H1 (cell line): ENCODE measurements around the gene CADM2. TPM values are rescaled to one million over a fixed set of nuclear protein-coding genes. Genes with fewer than 3 reads are reported as not detected.

Experiments used
- CTCF ChIA-PET: fragments of 300-600 bp; sonication (Branson Sonifier 250); formaldehyde crosslinking; loops from one replicate; lab custom pipeline; 2021; ENCODE audit not compliant: partially characterized antibody; lab: Charles Lee
- POLR2A ChIA-PET: fragments of 300-600 bp; sonication (Branson Sonifier 250); formaldehyde crosslinking; loops from one replicate; lab custom pipeline; 2021; ENCODE audit warnings: inconsistent platforms; ENCODE audit not compliant: partially characterized antibody; lab: Charles Lee
- DNase-seq, 2 experiments: peaks; one replicate each; pipeline versions ENCODE4 v3.0.0 to v3.0.0-alpha.2; 2010 to 2022; ENCODE audit warnings: low spot score in 2 of 2, low read depth in 1 of 2, mixed read lengths in 1 of 2
- FAIRE-seq: peaks from 2 replicates; lab custom pipeline; 2011; peaks lifted over from hg19 to GRCh38; lab: Jason Lieb, UNC
- H2AFZ ChIP-seq: 2 replicates; pipeline ENCODE4 v1.8.1; 2012; ENCODE audit warnings: low read length, inconsistent platforms
- H2AK5ac ChIP-seq: 2 replicates; pipeline ENCODE4 v1.6.1; 2013; ENCODE audit warnings: low read depth, low read length
- H2BK120ac ChIP-seq: replicated peaks from 2 replicates; pipeline ENCODE3; 2013; ENCODE audit warnings: low read depth, low read length, inconsistent platforms
- H2BK12ac ChIP-seq: 2 replicates; pipeline ENCODE4 v1.6.1; 2013; ENCODE audit warnings: low read depth, low read length
- H2BK15ac ChIP-seq: 2 replicates; pipeline ENCODE4 v1.6.1; 2013; ENCODE audit warnings: low read length
- H2BK20ac ChIP-seq: 2 replicates; pipeline ENCODE4 v1.6.1; 2013; ENCODE audit warnings: low read length
- H2BK5ac ChIP-seq: 2 replicates; pipeline ENCODE4 v1.6.1; 2013; ENCODE audit warnings: low read depth, low read length
- H3K14ac ChIP-seq: 2 replicates; pipeline ENCODE4 v1.6.1; 2013; ENCODE audit warnings: inconsistent platforms; ENCODE audit not compliant: insufficient read length
- H3K18ac ChIP-seq: 2 replicates; pipeline ENCODE4 v1.6.1; 2013; ENCODE audit warnings: low read length; ENCODE audit errors: extremely low read depth
- H3K23ac ChIP-seq: 2 replicates; pipeline ENCODE4 v1.6.1; 2013; ENCODE audit warnings: inconsistent platforms; ENCODE audit not compliant: insufficient read length
- H3K23me2 ChIP-seq: 2 replicates; pipeline ENCODE4 v1.6.1; 2013; ENCODE audit warnings: low read depth, low read length
- H3K27ac ChIP-seq: 2 replicates; pipeline ENCODE4 v1.6.1; 2011; ENCODE audit warnings: low read depth, low read length, inconsistent platforms
- H3K27me3 ChIP-seq, 4 experiments: replicated peaks in 1 of 4; 1 replicate in 1 of 4; 2 replicates in 3 of 4; pipeline versions ENCODE4 v1.6.1 to v1.8.1; 2011 to 2013; ENCODE audit warnings: low read length in 3 of 4, mild to moderate bottlenecking in 3 of 4, inconsistent platforms in 2 of 4, mixed read lengths in 2 of 4, moderate library complexity in 1 of 4; ENCODE audit not compliant: control insufficient read depth in 3 of 4, insufficient read depth in 3 of 4; ENCODE audit errors: extremely low read depth in 1 of 4
- H3K36me3 ChIP-seq, 4 experiments: 2 replicates each; pipeline versions ENCODE4 v1.6.1 to v1.8.1; 2011 to 2013; ENCODE audit warnings: mild to moderate bottlenecking in 4 of 4, low read length in 3 of 4, moderate library complexity in 2 of 4, control low read depth in 1 of 4, inconsistent platforms in 1 of 4; ENCODE audit not compliant: insufficient read depth in 4 of 4, control insufficient read depth in 2 of 4
- H3K4ac ChIP-seq: replicated peaks from 2 replicates; pipeline ENCODE3; 2013; ENCODE audit warnings: low read length, low read depth, mixed read lengths, inconsistent platforms; ENCODE audit not compliant: insufficient read length
- H3K4me1 ChIP-seq, 4 experiments: replicated peaks in 1 of 4; 1 replicate in 1 of 4; 2 replicates in 3 of 4; pipeline versions ENCODE4 v1.6.1 to v1.8.1; 2011 to 2013; ENCODE audit warnings: low read length in 3 of 4, inconsistent platforms in 2 of 4, mixed read lengths in 1 of 4; ENCODE audit not compliant: insufficient read depth in 4 of 4, control insufficient read depth in 3 of 4
- H3K4me2 ChIP-seq, 2 experiments: 2 replicates each; pipeline versions ENCODE4 v1.6.1 to v1.8.1; 2011 to 2013; ENCODE audit warnings: low read depth in 2 of 2, low read length in 2 of 2, control low read depth in 1 of 2, inconsistent platforms in 1 of 2, mild to moderate bottlenecking in 1 of 2; ENCODE audit not compliant: insufficient read depth in 1 of 2
- H3K4me3 ChIP-seq, 4 experiments: fragments of 200-600, 300-600 bp in 1 of 4; sonication (generic), shearing (Covaris generic), sonication (Bioruptor Twin) in 1 of 4; 2 replicates each; pipeline versions ENCODE4 v1.5.1 to v1.8.1; 2011 to 2016; ENCODE audit warnings: low read length in 4 of 4, low read depth in 3 of 4, control low read depth in 2 of 4, inconsistent platforms in 2 of 4, mild to moderate bottlenecking in 2 of 4, mixed read lengths in 1 of 4, moderate library complexity in 1 of 4; ENCODE audit not compliant: insufficient read depth in 2 of 4; ENCODE audit errors: extremely low read depth in 1 of 4
- H3K56ac ChIP-seq: replicated peaks from 2 replicates; pipeline ENCODE3; 2013; ENCODE audit warnings: low read depth, mild to moderate bottlenecking, mixed read lengths, low read length, inconsistent platforms; ENCODE audit not compliant: insufficient read length
- H3K79me1 ChIP-seq: 2 replicates; pipeline ENCODE4 v1.6.1; 2013; ENCODE audit warnings: low read depth, low read length, control low read depth
- H3K79me2 ChIP-seq, 2 experiments: 2 replicates each; pipeline versions ENCODE4 v1.6.1 to v1.8.1; 2012 to 2013; ENCODE audit warnings: low read length in 2 of 2, mild to moderate bottlenecking in 2 of 2, inconsistent platforms in 1 of 2; ENCODE audit not compliant: insufficient read depth in 2 of 2, control insufficient read depth in 1 of 2
- H3K9ac ChIP-seq, 4 experiments: replicated peaks in 1 of 4; 1 replicate in 1 of 4; 2 replicates in 3 of 4; pipeline versions ENCODE4 v1.6.1 to v1.8.1; 2011 to 2013; ENCODE audit warnings: low read depth in 3 of 4, low read length in 3 of 4, control low read depth in 2 of 4, mild to moderate bottlenecking in 2 of 4, moderate library complexity in 2 of 4, inconsistent platforms in 1 of 4; ENCODE audit errors: extremely low read depth in 1 of 4
- H3K9me3 ChIP-seq, 2 experiments: 2 replicates each; pipeline versions ENCODE4 v1.6.1 to v1.8.1; 2012 to 2013; ENCODE audit warnings: mild to moderate bottlenecking in 2 of 2, moderate library complexity in 2 of 2, control low read depth in 1 of 2, inconsistent platforms in 1 of 2, low read depth in 1 of 2, low read length in 1 of 2, mixed read lengths in 1 of 2; ENCODE audit not compliant: insufficient read depth in 2 of 2
- H4K20me1 ChIP-seq, 2 experiments: replicated peaks in 1 of 2; 2 replicates each; pipeline versions ENCODE3 to v1.8.1; 2011 to 2013; ENCODE audit warnings: inconsistent platforms in 2 of 2, low read length in 2 of 2, mild to moderate bottlenecking in 1 of 2; ENCODE audit not compliant: insufficient read depth in 2 of 2, control insufficient read depth in 1 of 2
- H4K5ac ChIP-seq: 2 replicates; pipeline ENCODE4 v1.6.1; 2013; ENCODE audit warnings: low read length, low read depth, mixed read lengths, inconsistent platforms; ENCODE audit not compliant: insufficient read length
- H4K8ac ChIP-seq: 2 replicates; pipeline ENCODE4 v1.8.0; 2013; ENCODE audit warnings: mild to moderate bottlenecking, moderate library complexity, low read length, inconsistent platforms; ENCODE audit not compliant: insufficient read depth; ENCODE audit errors: extremely low read depth
- H4K91ac ChIP-seq: replicated peaks from 2 replicates; pipeline ENCODE3; 2013; ENCODE audit warnings: low read length, mixed read lengths, inconsistent platforms; ENCODE audit not compliant: insufficient read length
- EZH2 ChIP-seq: fragments of 200-600 bp; sonication (generic); IDR thresholded peaks from 2 replicates; pipeline ENCODE4 v1.7.1; 2012; ENCODE audit warnings: low read depth, mild to moderate bottlenecking, moderate library complexity, low read length, inconsistent platforms; ENCODE audit not compliant: severe bottlenecking
- KDM5A ChIP-seq: fragments of 200-600 bp; IDR thresholded peaks from 2 replicates; pipeline ENCODE4 v1.7.1; 2012; ENCODE audit warnings: mild to moderate bottlenecking, low read length, inconsistent platforms, mixed read lengths
- MAFK ChIP-seq: IDR thresholded peaks from 2 replicates; pipeline ENCODE4 v1.6.1; 2012; ENCODE audit warnings: low read depth, mild to moderate bottlenecking, improper control_type of control experiment, low read length
- PHF8 ChIP-seq: fragments of 200-600 bp; sonication (generic); conservative IDR thresholded peaks from 2 replicates; pipeline ENCODE4 v1.7.1; 2012; ENCODE audit warnings: low read depth, mild to moderate bottlenecking, inconsistent platforms, low read length, moderate library complexity
- TBP ChIP-seq: IDR thresholded peaks from 2 replicates; pipeline ENCODE4 v1.6.1; 2011; ENCODE audit warnings: low read depth, low read length, improper control_type of control experiment
- TCF12 ChIP-seq: IDR thresholded peaks from 2 replicates; pipeline ENCODE4 v1.6.1; 2011; ENCODE audit warnings: low read depth, mild to moderate bottlenecking, low read length
- WGBS, 2 experiments: shearing (Covaris generic) in 1 of 2; methylation state at CpG; one replicate each; pipeline versions ENCODE4 v1.1.6 to v1.1.7; 2013 to 2015; ENCODE audit warnings: low lambda C conversion rate in 2 of 2, mixed read lengths in 2 of 2, inconsistent platforms in 1 of 2, low coverage in 1 of 2, missing lambda C conversion rate in 1 of 2; ENCODE audit not compliant: insufficient replicate concordance in 2 of 2, insufficient coverage in 1 of 2, insufficient read length in 1 of 2; ENCODE audit errors: extremely low coverage in 1 of 2, missing lambda C conversion rate in 1 of 2; 5-methylcytosine and 5-hydroxymethylcytosine counted together
- polyA plus RNA-seq, 7 experiments: library from polyadenylated mRNA; depleted of rRNA in 3 of 7; stranded (reverse) in 5 of 7; unstranded in 2 of 7; fragments of >200 nt in 5 of 7; fragments of 200-250 nt in 2 of 7; gene quantifications; 1 replicate in 5 of 7; 2 replicates in 1 of 7; 4 replicates in 1 of 7; pipeline versions ENCODE4 v1.2.1 to v1.2.3, GENCODE V29; 2011 to 2013; ENCODE audit warnings: missing spikeins in 2 of 7, mixed read lengths in 2 of 7
- total RNA-seq: library from RNA; stranded (reverse); fragmentation: NEBNext Ultra II Directional; extraction: Animal tissue kit (Norgen Biotek cat#: 25700); gene quantifications from 2 replicates; pipeline ENCODE4 v1.2.1, GENCODE V29; 2021

Gene CADM2
- total and polyA plus RNA-seq, 2 of the 8 experiments (the other 6 are each of a cell fraction or from before 2014, with no cell fraction given), result 14.9 to 20.9 TPM

DNA sequence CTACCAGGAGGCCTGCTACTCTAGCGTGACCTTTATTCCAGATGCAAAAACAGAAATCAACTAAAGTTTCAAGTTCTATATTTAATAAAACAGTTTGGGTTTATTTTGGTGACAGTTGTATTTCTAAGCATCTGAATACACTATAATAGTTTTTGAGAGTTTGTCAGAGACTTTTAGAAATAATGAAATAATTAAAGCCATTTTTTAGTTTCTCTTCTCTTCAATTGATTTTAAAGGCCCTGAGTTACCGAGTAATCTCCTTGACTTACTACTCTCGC is 523.4 kb downstream of the CADM2 start:
- Histone ChIP-seq H2AK5ac (no peak overlapping the region), H2BK15ac (no peak overlapping the region), H3K9me3 (no peaks in the 10 kb centered on the region), H3K79me1 (no peaks in the 10 kb centered on the region), H3K9ac (no peak overlapping the region), H2BK5ac (no peak overlapping the region), H3K23me2 (no peaks in the 10 kb centered on the region), H3K4ac (no peak overlapping the region), H2BK20ac (no peak overlapping the region), H2BK12ac (no peak overlapping the region), H3K79me2 (no peaks in the 10 kb centered on the region), H3K4me1 (no peaks in the 10 kb centered on the region), H3K18ac (no peak overlapping the region), H3K4me2 (no peak overlapping the region), H3K36me3 (no peaks in the 10 kb centered on the region), H3K23ac (no peak overlapping the region), H3K56ac (no peak overlapping the region), H3K4me3 (no peak overlapping the region), H2BK120ac (no peak overlapping the region), H4K5ac (no peak overlapping the region), H2AFZ (no peak overlapping the region), H4K8ac (no peak overlapping the region), H4K91ac (no peak overlapping the region), H4K20me1 (no peaks in the 10 kb centered on the region), H3K14ac (no peak overlapping the region), H3K27me3 (no peaks in the 10 kb centered on the region), H3K27ac (no peak overlapping the region)
- WGBS, 2 experiments, result 98% methylated on average over 3 of the region's 3 CpGs; no CpG with 5 or more reads in 1 of the 2 experiments
- no peak for DNase-seq
- no peak for FAIRE-seq
- ChIA-PET POLR2A (no interaction called here), CTCF (no interaction called here)
- TF ChIP-seq PHF8 (no peak), TCF12 (no peak), TBP (no peak), KDM5A (no peak), EZH2 (no peak), MAFK (no peak)
